Measurements from ENCODE around the gene PDE6G.
A peak's percentile ranks its signal among the peaks of the same experiment; 100 is the strongest.

The PDE6G gene

GRCh38 chr17:81687770-81688541 is 31.6 kb upstream of the PDE6G start:
- no peak for DNase-seq

GRCh38 chr17:81686614-81687013 is 30.3 kb upstream of the PDE6G start:
- DNase-seq: no peak

- peak; percentile 76 for DNase-seq
Observed at GRCh38 chr17:81685108-81685507, 28.8 kb upstream of the PDE6G start.

GRCh38 chr17:81684442-81684911 is 28.1 kb upstream of the PDE6G start:
- DNase-seq: no peak

GRCh38 chr17:81683584-81684441 is 27.5 kb upstream of the PDE6G start, which contains the start of the genes ARL16 and HGS:
TSS of gene ARL16 (minus strand) at chr17:81683797. CDS start at chr17:81683753, 44 bp downstream.
TSS of gene HGS (plus strand) at chr17:81684011. CDS start at chr17:81684067, 56 bp downstream.
- peak; percentile 98 for DNase-seq

GRCh38 chr17:81683208-81683583 is 26.9 kb upstream of the PDE6G start:
- no peak for DNase-seq

- DNase-seq: no peak
Observed at GRCh38 chr17:81682565-81683207, 26.3 kb upstream of the PDE6G start.

GRCh38 chr17:81681672-81682071 is 25.3 kb upstream of the PDE6G start:
- DNase-seq: no peak

GRCh38 chr17:81680150-81680549 is 23.8 kb upstream of the PDE6G start:
- DNase-seq: no peak

GRCh38 chr17:81676906-81677305 is 20.6 kb upstream of the PDE6G start:
- DNase-seq: no peak

- DNase-seq: peak; percentile 45
Observed at GRCh38 chr17:81675515-81676221, 19.3 kb upstream of the PDE6G start.

- DNase-seq: no peak
Observed at GRCh38 chr17:81673561-81674258, 17.4 kb upstream of the PDE6G start.

- no peak for DNase-seq
Observed at GRCh38 chr17:81672954-81673353, 16.6 kb upstream of the PDE6G start.

- DNase-seq: no peak
Observed at GRCh38 chr17:81672504-81672903, 16.2 kb upstream of the PDE6G start.

GRCh38 chr17:81667754-81668153 is 11.4 kb upstream of the PDE6G start:
- peak; percentile 35 for DNase-seq

GRCh38 chr17:81666342-81667191 is 10.2 kb upstream of the PDE6G start, which contains the start of the genes CCDC137 and OXLD1:
TSS of gene CCDC137 (plus strand) at chr17:81666737. CDS start at chr17:81666767, 30 bp downstream.
TSS of gene OXLD1 (minus strand) at chr17:81666605. CDS start at chr17:81666577, 28 bp downstream.
- peak; percentile 95 for DNase-seq

- no peak for DNase-seq
Observed at GRCh38 chr17:81666092-81666341, 9.7 kb upstream of the PDE6G start.

GRCh38 chr17:81665205-81666091 is 9.1 kb upstream of the PDE6G start:
- DNase-seq: peak; percentile 76

GRCh38 chr17:81664051-81664470 is 7.7 kb upstream of the PDE6G start:
- peak; percentile 39 for DNase-seq

GRCh38 chr17:81662002-81662401 is 5.7 kb upstream of the PDE6G start:
- no peak for DNase-seq

All from stimulated activated CD8-positive, alpha-beta memory T cell treated with anti-CD3 and anti-CD28 coated beads, Interleukin-4, amount 100 ng/mL, for 48 hours (primary cell).